ENCODE data around the gene BPIFB6. TPM values are rescaled to one million over a fixed set of nuclear protein-coding genes. Genes with fewer than 3 reads are reported as not detected.

Gene BPIFB6
- total and polyA plus RNA-seq, 4 donors: not detected

DNA sequence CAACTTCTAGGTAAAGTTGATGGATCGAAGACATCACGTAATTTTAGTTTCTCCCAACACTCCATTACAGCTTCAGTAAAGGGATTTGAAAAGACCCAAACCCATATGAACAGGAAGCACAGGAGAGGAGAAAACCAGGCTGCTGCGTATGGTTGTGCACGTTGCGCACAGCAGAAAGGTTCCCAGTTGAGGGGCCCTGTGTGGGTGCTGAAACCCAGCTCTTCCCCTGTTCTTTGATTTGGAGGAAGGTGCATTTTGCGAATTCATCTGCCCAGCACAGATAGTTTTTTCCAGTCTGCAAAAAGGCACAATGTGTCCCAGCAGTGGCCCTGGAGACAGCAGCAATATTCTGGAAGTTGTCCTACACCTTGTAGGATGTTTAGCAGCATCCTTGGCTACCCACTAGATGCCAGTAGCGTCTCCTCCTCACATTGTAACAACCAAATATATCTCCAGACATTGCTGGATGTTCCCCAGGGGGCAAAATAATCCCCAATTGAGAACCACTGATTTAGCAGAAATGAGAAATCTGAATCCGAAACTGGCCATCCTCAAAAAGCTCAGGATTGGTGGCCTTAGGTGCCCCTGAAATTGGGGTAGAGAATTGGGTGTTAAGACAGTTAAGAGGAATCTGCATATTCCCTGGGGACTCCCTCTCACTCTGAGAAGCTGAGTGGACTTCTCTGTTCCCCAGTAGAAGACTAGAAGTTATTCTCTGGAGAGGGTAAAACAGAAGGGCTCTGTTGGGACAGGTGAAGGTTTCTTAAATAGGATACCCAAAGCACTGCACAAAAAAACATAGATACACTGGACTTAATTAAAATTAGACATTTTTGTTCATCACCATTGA lies 39.4 kb upstream of the BPIFB6 start:
- WGBS: 74% methylated on average over 8 of the region's 8 CpGs
- no peak overlapping the region for H3K9ac ChIP-seq (ENCODE audit: low read depth in 1 of 2, low read length in 2 of 2)
- no peak overlapping the region for H3K27ac ChIP-seq (ENCODE audit: low read depth in 1 of 2, low read length in 2 of 2)
- no peak for DNase-seq (ENCODE audit: low spot score)
- no peaks in the 10 kb centered on the region for H3K36me3 ChIP-seq (ENCODE audit: control insufficient read depth in 4 of 4, insufficient read depth in 3 of 4, low read depth in 1 of 4, low read length in 3 of 4)
- no peaks in the 10 kb centered on the region for H3K4me1 ChIP-seq (ENCODE audit: control insufficient read depth in 4 of 4, insufficient read depth in 4 of 4, low read length in 3 of 4)
- H3K9me3 ChIP-seq (ENCODE audit: control insufficient read depth in 4 of 4, low read length in 3 of 4): peaks cover 0 to 8% (median 3%) of the 10 kb centered on the region in 4 donors
- no peaks in the 10 kb centered on the region for H3K27me3 ChIP-seq (ENCODE audit: control insufficient read depth in 4 of 4, insufficient read depth in 4 of 4, low read length in 3 of 4)
- TF ChIP-seq SP1 (IDR thresholded peaks at IDR 0.05) (no peak), EGR1 (IDR thresholded peaks at IDR 0.05; ENCODE audit: low read depth in 2 of 2) (no peak), YY1 (IDR thresholded peaks at IDR 0.05) (no peak), NR2F2 (IDR thresholded peaks at IDR 0.05) (no peak), JUND (IDR thresholded peaks at IDR 0.05) (no peak), HNF4A (conservative IDR thresholded peaks at IDR 0.05) (no peak), FOXA1 (IDR thresholded peaks at IDR 0.05) (no peak), FOXA2 (IDR thresholded peaks at IDR 0.05) (no peak), TAF1 (conservative IDR thresholded peaks at IDR 0.05) (no peak)
- TF ChIP-seq, protein P1, sequence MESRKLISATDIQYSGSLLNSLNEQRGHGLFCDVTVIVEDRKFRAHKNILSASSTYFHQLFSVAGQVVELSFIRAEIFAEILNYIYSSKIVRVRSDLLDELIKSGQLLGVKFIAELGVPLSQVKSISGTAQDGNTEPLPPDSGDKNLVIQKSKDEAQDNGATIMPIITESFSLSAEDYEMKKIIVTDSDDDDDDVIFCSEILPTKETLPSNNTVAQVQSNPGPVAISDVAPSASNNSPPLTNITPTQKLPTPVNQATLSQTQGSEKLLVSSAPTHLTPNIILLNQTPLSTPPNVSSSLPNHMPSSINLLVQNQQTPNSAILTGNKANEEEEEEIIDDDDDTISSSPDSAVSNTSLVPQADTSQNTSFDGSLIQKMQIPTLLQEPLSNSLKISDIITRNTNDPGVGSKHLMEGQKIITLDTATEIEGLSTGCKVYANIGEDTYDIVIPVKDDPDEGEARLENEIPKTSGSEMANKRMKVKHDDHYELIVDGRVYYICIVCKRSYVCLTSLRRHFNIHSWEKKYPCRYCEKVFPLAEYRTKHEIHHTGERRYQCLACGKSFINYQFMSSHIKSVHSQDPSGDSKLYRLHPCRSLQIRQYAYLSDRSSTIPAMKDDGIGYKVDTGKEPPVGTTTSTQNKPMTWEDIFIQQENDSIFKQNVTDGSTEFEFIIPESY (IDR thresholded peaks at IDR 0.05): no peak
- TF ChIP-seq, protein P2, sequence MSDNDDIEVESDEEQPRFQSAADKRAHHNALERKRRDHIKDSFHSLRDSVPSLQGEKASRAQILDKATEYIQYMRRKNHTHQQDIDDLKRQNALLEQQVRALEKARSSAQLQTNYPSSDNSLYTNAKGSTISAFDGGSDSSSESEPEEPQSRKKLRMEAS (IDR thresholded peaks at IDR 0.05): no peak
- no peak overlapping the region for H3K4me3 ChIP-seq (ENCODE audit: low read depth in 1 of 3, low read length in 3 of 3)

DNA sequence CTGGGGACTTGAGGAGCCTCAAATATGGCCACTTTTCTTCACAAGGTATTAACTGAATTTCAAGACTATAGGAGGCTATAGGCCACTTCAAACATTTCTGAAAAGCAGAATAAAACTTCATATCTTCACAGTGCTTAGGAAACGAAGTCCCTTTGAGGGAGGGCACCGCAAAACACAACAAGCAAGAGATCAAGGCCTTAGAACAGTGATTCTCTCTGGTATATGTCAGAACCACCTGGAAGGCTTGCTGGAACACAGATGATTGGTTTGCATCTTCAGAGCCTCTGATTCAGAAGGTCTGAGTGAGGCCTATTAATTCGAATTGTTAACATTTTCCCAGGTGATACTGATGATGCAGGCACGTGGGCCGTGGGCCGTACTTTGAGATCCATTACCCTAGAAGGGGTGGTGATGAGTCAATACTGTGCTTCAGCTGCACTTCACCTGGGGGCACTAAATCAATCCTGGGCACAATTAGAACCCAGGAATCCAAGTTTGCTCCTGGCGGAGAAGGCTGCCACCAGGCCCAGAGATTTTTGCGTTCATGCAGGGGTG lies 37.9 kb upstream of the BPIFB6 start:
- TF ChIP-seq RAD21 (IDR thresholded peaks at IDR 0.05): no peak
- TF ChIP-seq, protein P3, sequence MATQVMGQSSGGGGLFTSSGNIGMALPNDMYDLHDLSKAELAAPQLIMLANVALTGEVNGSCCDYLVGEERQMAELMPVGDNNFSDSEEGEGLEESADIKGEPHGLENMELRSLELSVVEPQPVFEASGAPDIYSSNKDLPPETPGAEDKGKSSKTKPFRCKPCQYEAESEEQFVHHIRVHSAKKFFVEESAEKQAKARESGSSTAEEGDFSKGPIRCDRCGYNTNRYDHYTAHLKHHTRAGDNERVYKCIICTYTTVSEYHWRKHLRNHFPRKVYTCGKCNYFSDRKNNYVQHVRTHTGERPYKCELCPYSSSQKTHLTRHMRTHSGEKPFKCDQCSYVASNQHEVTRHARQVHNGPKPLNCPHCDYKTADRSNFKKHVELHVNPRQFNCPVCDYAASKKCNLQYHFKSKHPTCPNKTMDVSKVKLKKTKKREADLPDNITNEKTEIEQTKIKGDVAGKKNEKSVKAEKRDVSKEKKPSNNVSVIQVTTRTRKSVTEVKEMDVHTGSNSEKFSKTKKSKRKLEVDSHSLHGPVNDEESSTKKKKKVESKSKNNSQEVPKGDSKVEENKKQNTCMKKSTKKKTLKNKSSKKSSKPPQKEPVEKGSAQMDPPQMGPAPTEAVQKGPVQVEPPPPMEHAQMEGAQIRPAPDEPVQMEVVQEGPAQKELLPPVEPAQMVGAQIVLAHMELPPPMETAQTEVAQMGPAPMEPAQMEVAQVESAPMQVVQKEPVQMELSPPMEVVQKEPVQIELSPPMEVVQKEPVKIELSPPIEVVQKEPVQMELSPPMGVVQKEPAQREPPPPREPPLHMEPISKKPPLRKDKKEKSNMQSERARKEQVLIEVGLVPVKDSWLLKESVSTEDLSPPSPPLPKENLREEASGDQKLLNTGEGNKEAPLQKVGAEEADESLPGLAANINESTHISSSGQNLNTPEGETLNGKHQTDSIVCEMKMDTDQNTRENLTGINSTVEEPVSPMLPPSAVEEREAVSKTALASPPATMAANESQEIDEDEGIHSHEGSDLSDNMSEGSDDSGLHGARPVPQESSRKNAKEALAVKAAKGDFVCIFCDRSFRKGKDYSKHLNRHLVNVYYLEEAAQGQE (IDR thresholded peaks at IDR 0.05): no peak
- TF ChIP-seq HNF4A (conservative IDR thresholded peaks at IDR 0.05): no peak
- TF ChIP-seq HNF4G (IDR thresholded peaks at IDR 0.05): no peak
- TF ChIP-seq GABPA (IDR thresholded peaks at IDR 0.05 in 1 of 2, conservative IDR thresholded peaks at IDR 0.05 in 1 of 2): no peak
- no peak for TF ChIP-seq NR2F2 (IDR thresholded peaks at IDR 0.05)
- no peak for TF ChIP-seq RXRA (IDR thresholded peaks at IDR 0.05)
- TF ChIP-seq TAF1 (conservative IDR thresholded peaks at IDR 0.05): no peak
- no peak for TF ChIP-seq JUND (IDR thresholded peaks at IDR 0.05)
- no peak overlapping the region for H3K4me3 ChIP-seq (ENCODE audit: low read depth in 1 of 3, low read length in 3 of 3)
- no peaks in the 10 kb centered on the region for H3K27me3 ChIP-seq (ENCODE audit: control insufficient read depth in 4 of 4, insufficient read depth in 4 of 4, low read length in 3 of 4)
- no peak overlapping the region for H3K9ac ChIP-seq (ENCODE audit: low read depth in 1 of 2, low read length in 2 of 2)
- no peak for DNase-seq (ENCODE audit: low spot score)
- H3K27ac ChIP-seq (ENCODE audit: low read depth in 1 of 2, low read length in 2 of 2): no peak overlapping the region
- H3K9me3 ChIP-seq (ENCODE audit: control insufficient read depth in 4 of 4, low read length in 3 of 4): peaks cover 0 to 8% (median 3%) of the 10 kb centered on the region in 4 donors
- no peaks in the 10 kb centered on the region for H3K36me3 ChIP-seq (ENCODE audit: control insufficient read depth in 4 of 4, insufficient read depth in 3 of 4, low read depth in 1 of 4, low read length in 3 of 4)
- 84% methylated on average over 8 of the region's 8 CpGs for WGBS
- H3K4me1 ChIP-seq (ENCODE audit: control insufficient read depth in 4 of 4, insufficient read depth in 4 of 4, low read length in 3 of 4): no peaks in the 10 kb centered on the region
